HepG2 (cell line): ENCODE results near the gene PPP1CA. TPM values are rescaled to one million over a fixed set of nuclear protein-coding genes. Genes with fewer than 3 reads are reported as not detected.

Experiments used
- ATRX ChIP-seq: sonication (generic); formaldehyde crosslinking; IDR thresholded peaks from 2 replicates; pipeline ENCODE4 v1.4.0; 2020; ENCODE audit warnings: missing genetic modification reagents, borderline replicate concordance
- BHLHE40 ChIP-seq: IDR thresholded peaks from 2 replicates; pipeline ENCODE4 v1.6.1; 2011; ENCODE audit warnings: low read length, improper control_type of control experiment
- CBX2 ChIP-seq, 2 experiments: fragments of 200-600 bp in 1 of 2; sonication (generic); formaldehyde crosslinking in 1 of 2; IDR thresholded peaks; 2 replicates each; pipeline versions ENCODE4 v1.7.0 to v1.8.1; 2018 to 2022; ENCODE audit warnings: low read depth in 2 of 2, low read length in 1 of 2, mild to moderate bottlenecking in 1 of 2, missing genetic modification reagents in 1 of 2
- CHD2 ChIP-seq: IDR thresholded peaks from 2 replicates; pipeline ENCODE4 v1.6.1; 2011; ENCODE audit warnings: low read depth, low read length, improper control_type of control experiment
- FOSL2 ChIP-seq: sonication (generic); formaldehyde crosslinking; IDR thresholded peaks from 2 replicates; pipeline ENCODE4 v1.4.0; 2020; ENCODE audit warnings: missing genetic modification reagents
- HDAC1 ChIP-seq: sonication (generic); formaldehyde crosslinking; IDR thresholded peaks from 2 replicates; pipeline ENCODE4 v1.5.1; 2020; ENCODE audit warnings: mild to moderate bottlenecking, missing genetic modification reagents
- JUND ChIP-seq: sonication (generic); formaldehyde crosslinking; IDR thresholded peaks from 2 replicates; pipeline ENCODE4 v1.8.0; 2022; ENCODE audit warnings: mild to moderate bottlenecking, missing genetic modification reagents
- KLF13 ChIP-seq: sonication (generic); formaldehyde crosslinking; IDR thresholded peaks from 2 replicates; pipeline ENCODE4 v1.4.0; 2020; ENCODE audit warnings: mild to moderate bottlenecking, missing genetic modification reagents
- KMT2A ChIP-seq: sonication (generic); formaldehyde crosslinking; IDR thresholded peaks from 2 replicates; pipeline ENCODE4 v1.4.0; 2020; ENCODE audit warnings: missing genetic modification reagents
- MAFK ChIP-seq, 2 experiments: IDR thresholded peaks in 1 of 2; conservative IDR thresholded peaks in 1 of 2; 2 replicates each; pipeline ENCODE4 v1.6.1; 2011; ENCODE audit warnings: improper control_type of control experiment in 2 of 2, low read length in 2 of 2
- NAIF1 ChIP-seq: sonication (generic); formaldehyde crosslinking; IDR thresholded peaks from 2 replicates; pipeline ENCODE4 v1.5.0; 2020; ENCODE audit warnings: mild to moderate bottlenecking, missing genetic modification reagents, borderline replicate concordance
- NKX3-1 ChIP-seq: sonication (generic); formaldehyde crosslinking; IDR thresholded peaks from 2 replicates; pipeline ENCODE4 v1.5.0; 2020; ENCODE audit warnings: missing genetic modification reagents
- NR2F6 ChIP-seq, 2 experiments: IDR thresholded peaks; 2 replicates each; pipeline ENCODE4 v1.6.1; 2016; ENCODE audit warnings: antibody characterized with exemption in 1 of 2, mild to moderate bottlenecking in 1 of 2
- PHF8 ChIP-seq: sonication (generic); formaldehyde crosslinking; IDR thresholded peaks from 2 replicates; pipeline ENCODE4 v1.5.0; 2020; ENCODE audit warnings: missing genetic modification reagents
- RAD51 ChIP-seq: fragments of 450-650 bp; IDR thresholded peaks from 2 replicates; pipeline ENCODE4 v1.6.1; 2016; ENCODE audit warnings: borderline replicate concordance
- RORA ChIP-seq: sonication (generic); formaldehyde crosslinking; IDR thresholded peaks from 2 replicates; pipeline ENCODE4 v1.5.0; 2020; ENCODE audit warnings: mild to moderate bottlenecking, missing genetic modification reagents, moderate library complexity
- SP5 ChIP-seq: IDR thresholded peaks from 2 replicates; pipeline ENCODE4 v1.6.1; 2016; ENCODE audit warnings: low read depth, borderline replicate concordance
- TERF1 ChIP-seq: sonication (generic); formaldehyde crosslinking; IDR thresholded peaks from 2 replicates; pipeline ENCODE4 v1.8.0; 2022; ENCODE audit warnings: mild to moderate bottlenecking, missing genetic modification reagents, moderate library complexity
- TOE1 ChIP-seq: sonication (generic); formaldehyde crosslinking; IDR thresholded peaks from 2 replicates; pipeline ENCODE4 v1.4.0; 2020; ENCODE audit warnings: mild to moderate bottlenecking, missing genetic modification reagents
- ZNF124 ChIP-seq: sonication (generic); formaldehyde crosslinking; IDR thresholded peaks from 2 replicates; pipeline ENCODE4 v1.4.0; 2020; ENCODE audit warnings: missing genetic modification reagents
- ZNF354B ChIP-seq: sonication (generic); formaldehyde crosslinking; IDR thresholded peaks from 2 replicates; pipeline ENCODE4 v1.8.0; 2022; ENCODE audit warnings: mild to moderate bottlenecking, missing genetic modification reagents
- ZNF619 ChIP-seq: sonication (generic); formaldehyde crosslinking; IDR thresholded peaks from 2 replicates; pipeline ENCODE4 v1.4.0; 2020; ENCODE audit warnings: mild to moderate bottlenecking, missing genetic modification reagents
- ZNF644 ChIP-seq: IDR thresholded peaks from 2 replicates; pipeline ENCODE4 v1.6.1; 2016; ENCODE audit warnings: low read depth
- polyA plus RNA-seq, 8 experiments: library from polyadenylated mRNA; depleted of rRNA in 3 of 8; stranded (reverse) in 7 of 8; unstranded in 1 of 8; fragments of >200 nt; fragmentation: Illumina TruSeq in 4 of 8; extraction: Trizol in 4 of 8; gene quantifications; 2 replicates each; pipeline versions ENCODE4 v1.2.1 to v1.2.3, GENCODE V29; 2011 to 2016; ENCODE audit warnings: low read depth in 4 of 8, missing spikeins in 1 of 8, mixed read lengths in 1 of 8; ENCODE audit not compliant: insufficient read depth in 1 of 8
- total RNA-seq, 5 experiments: library from RNA; depleted of rRNA; stranded (reverse); fragments of >200 nt; fragmentation: Illumina TruSeq; extraction: Trizol; gene quantifications; 2 replicates each; pipeline ENCODE4 v1.2.3, GENCODE V29; 2016; ENCODE audit warnings: low read depth in 1 of 5
- TF ChIP-seq, protein P1 (sequence below): sonication (generic); formaldehyde crosslinking; IDR thresholded peaks from 2 replicates; pipeline ENCODE4 v1.5.1; 2020; ENCODE audit warnings: mild to moderate bottlenecking, missing genetic modification reagents, moderate library complexity

The PPP1CA gene
- total and polyA plus RNA-seq, 2 of the 13 experiments (the other 11 are each of a cell fraction or from before 2014, with no cell fraction given): 149 to 170 TPM

DNA sequence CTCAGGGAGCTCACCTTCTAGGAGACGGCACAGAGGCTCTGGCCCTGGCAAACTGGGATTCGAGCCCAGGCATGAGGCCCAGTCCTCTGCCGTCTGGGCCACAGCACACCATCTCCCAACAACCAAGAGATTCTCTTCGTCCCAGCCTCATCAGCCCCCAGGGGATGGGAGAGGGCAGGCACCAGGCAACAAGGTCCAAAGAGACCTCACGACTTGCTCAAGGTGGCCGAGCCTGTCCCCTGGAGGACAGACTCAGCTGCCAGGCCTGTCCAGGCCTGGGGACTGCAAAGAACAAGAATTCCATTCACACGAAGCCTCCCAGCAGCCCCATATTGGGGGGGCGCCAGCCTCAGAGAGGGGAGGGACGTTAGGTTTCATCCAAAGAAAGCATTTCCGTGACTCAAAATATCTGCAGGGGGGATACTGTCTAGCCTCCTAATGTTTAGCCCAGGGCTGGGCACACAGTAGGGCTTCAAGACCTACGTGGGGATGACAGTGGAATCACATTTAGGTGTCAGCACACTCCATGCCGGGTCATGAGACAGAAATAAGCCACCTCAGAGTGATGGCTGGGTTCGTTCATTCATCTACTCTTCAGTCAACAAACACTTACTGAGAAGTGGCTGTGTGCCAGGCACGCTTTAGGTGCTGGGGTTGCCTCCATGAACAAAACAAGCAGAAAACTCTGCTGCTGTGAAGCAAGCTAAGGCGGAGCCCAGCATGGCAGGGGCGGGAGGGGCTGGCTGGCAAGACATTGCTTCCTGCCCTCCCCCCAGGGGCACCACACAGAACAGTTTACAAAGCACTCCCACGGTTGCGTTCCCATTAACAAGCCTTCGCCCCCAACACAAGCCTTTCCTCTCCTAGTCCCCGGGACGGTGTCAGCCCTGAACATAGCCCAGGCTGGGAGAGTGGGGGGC is 15.0 kb upstream of the PPP1CA start (continued):
- no peak for TF ChIP-seq TERF1 (CRISPR knock-in tag)
- TF ChIP-seq NKX3-1 (CRISPR knock-in tag): no peak
- TF ChIP-seq KMT2A (CRISPR knock-in tag): no peak
- TF ChIP-seq ZNF619 (CRISPR knock-in tag): no peak
- no peak for TF ChIP-seq ZNF354B
- TF ChIP-seq ZNF124 (CRISPR knock-in tag): no peak
- TF ChIP-seq ZNF644 (CRISPR knock-in tag): no peak
- TF ChIP-seq HDAC1: no peak
- TF ChIP-seq MAFK (conservative IDR thresholded peaks at IDR 0.05 in 1 of 2, IDR thresholded peaks at IDR 0.05 in 1 of 2; ENCODE audit: low read length in 2 of 2): no peak
- TF ChIP-seq NR2F6 (IDR thresholded peaks at IDR 0.05): no peak
- 0 out of 2 replicates have a peak, but pooled peaks have one; percentile 22 for TF ChIP-seq NR2F6 (CRISPR knock-in tag; IDR thresholded peaks at IDR 0.05)
- no peak for TF ChIP-seq ATRX (CRISPR knock-in tag)
- TF ChIP-seq BHLHE40: no peak
- TF ChIP-seq NAIF1 (CRISPR knock-in tag): no peak
- no peak for TF ChIP-seq CHD2
- TF ChIP-seq, protein P1, sequence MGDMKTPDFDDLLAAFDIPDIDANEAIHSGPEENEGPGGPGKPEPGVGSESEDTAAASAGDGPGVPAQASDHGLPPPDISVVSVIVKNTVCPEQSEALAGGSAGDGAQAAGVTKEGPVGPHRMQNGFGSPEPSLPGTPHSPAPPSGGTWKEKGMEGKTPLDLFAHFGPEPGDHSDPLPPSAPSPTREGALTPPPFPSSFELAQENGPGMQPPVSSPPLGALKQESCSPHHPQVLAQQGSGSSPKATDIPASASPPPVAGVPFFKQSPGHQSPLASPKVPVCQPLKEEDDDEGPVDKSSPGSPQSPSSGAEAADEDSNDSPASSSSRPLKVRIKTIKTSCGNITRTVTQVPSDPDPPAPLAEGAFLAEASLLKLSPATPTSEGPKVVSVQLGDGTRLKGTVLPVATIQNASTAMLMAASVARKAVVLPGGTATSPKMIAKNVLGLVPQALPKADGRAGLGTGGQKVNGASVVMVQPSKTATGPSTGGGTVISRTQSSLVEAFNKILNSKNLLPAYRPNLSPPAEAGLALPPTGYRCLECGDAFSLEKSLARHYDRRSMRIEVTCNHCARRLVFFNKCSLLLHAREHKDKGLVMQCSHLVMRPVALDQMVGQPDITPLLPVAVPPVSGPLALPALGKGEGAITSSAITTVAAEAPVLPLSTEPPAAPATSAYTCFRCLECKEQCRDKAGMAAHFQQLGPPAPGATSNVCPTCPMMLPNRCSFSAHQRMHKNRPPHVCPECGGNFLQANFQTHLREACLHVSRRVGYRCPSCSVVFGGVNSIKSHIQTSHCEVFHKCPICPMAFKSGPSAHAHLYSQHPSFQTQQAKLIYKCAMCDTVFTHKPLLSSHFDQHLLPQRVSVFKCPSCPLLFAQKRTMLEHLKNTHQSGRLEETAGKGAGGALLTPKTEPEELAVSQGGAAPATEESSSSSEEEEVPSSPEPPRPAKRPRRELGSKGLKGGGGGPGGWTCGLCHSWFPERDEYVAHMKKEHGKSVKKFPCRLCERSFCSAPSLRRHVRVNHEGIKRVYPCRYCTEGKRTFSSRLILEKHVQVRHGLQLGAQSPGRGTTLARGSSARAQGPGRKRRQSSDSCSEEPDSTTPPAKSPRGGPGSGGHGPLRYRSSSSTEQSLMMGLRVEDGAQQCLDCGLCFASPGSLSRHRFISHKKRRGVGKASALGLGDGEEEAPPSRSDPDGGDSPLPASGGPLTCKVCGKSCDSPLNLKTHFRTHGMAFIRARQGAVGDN (CRISPR knock-in tag): peak; percentile 10; the same call in 1 of the 2 replicates
- 0 out of 2 replicates have a peak, but pooled peaks have one; percentile 16 for TF ChIP-seq PHF8 (CRISPR knock-in tag)
- no peak for TF ChIP-seq FOSL2
- no peak for TF ChIP-seq RAD51
- TF ChIP-seq CBX2 (IDR thresholded peaks at IDR 0.05; ENCODE audit: low read depth, low read length): no peak
- TF ChIP-seq CBX2 (CRISPR knock-in tag; IDR thresholded peaks at IDR 0.05; ENCODE audit: low read depth): no peak
- no peak for TF ChIP-seq TOE1
- TF ChIP-seq SP5 (CRISPR knock-in tag): peak; percentile 14; the same call in 1 of the 2 replicates
- TF ChIP-seq JUND (CRISPR knock-in tag): no peak
- no peak for TF ChIP-seq RORA (CRISPR knock-in tag)
- no peak for TF ChIP-seq KLF13 (CRISPR knock-in tag)
